Ramos (cell line): Measurements from ENCODE around the gene FAM124A.
"Not testable (repeated sequence)": the region's sequence is repeated elsewhere in the genome, so short reads cannot be mapped to it uniquely, and the experiment has no call there.

Experiments used
- in situ Hi-C: fragments of 300-500 bp; cut with MboI; formaldehyde crosslinking; loops from one replicate; pipeline ENCODE4 v1.14.3; 2022; ENCODE audit warnings: low sequenced_read_pairs; ENCODE audit not compliant: unreplicated experiment

Gene FAM124A

GRCh38 chr13:51261610-51262249 lies 39.5 kb downstream of the FAM124A start:
- in situ Hi-C loops: no loop called here

DNA sequence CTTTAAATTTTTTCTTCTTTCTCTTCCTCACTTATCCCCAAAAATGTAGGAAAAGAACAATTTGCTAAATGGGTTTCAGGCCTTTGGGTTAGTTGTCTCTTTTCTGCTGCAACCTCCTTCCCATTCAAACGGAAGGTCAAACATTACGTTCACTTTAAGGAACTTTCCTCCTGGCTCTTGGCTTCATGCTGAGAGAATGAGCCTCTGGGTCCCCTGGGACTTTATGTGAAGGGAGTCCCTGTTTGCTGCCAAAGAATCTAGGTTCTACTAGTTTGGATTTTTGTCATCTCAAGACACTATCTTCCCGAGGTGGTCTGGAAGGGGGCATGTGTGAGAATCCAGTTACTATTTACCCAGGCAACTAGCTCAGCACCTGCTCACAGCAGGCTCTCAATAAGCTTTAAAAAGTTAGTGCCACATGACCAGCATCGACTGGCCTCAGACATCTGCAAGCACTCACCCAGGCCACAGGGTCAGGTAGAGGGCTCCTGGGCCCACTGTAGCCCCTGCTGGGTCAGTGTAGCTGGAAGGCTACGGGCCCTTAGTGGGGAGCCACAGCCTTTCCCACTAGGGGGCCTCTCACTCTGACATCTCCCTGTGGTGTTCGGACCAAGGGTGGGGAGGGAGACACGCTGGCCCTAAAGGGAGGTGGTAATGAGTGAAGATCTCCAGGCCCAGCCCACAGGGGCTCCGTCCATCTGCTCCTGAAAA lies 40.5 kb downstream of the FAM124A start:
- in situ Hi-C loops: no loop called here

DNA sequence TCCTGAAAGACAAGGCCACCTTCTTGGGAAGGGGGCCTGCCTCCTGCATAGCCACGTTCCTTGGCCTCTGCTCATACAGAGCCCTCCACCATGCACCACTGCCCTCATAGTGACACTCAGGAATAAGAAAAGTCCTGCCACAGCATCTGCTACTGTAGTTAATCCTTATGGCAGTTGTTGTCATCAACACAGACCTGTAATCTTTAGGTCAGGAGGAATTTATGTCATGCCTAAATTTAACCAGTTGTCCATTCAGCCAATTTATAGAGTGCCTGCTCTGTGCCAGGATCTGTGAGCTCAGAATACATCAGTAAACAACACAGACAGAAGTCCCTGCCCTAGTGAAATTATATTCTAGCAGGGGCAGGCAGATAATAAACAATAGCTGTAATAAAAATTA lies 44.4 kb downstream of the FAM124A start:
- in situ Hi-C loops: no loop called here

GRCh38 chr13:51267622-51268021 lies 45.4 kb downstream of the FAM124A start:
- in situ Hi-C loops: no loop called here

- in situ Hi-C loops: no loop called here
These were observed 46.8 kb downstream of the FAM124A start for GRCh38 chr13:51269039-51269438.

- in situ Hi-C loops: no loop called here
These were observed 48.6 kb downstream of the FAM124A start for GRCh38 chr13:51270623-51271415.

DNA sequence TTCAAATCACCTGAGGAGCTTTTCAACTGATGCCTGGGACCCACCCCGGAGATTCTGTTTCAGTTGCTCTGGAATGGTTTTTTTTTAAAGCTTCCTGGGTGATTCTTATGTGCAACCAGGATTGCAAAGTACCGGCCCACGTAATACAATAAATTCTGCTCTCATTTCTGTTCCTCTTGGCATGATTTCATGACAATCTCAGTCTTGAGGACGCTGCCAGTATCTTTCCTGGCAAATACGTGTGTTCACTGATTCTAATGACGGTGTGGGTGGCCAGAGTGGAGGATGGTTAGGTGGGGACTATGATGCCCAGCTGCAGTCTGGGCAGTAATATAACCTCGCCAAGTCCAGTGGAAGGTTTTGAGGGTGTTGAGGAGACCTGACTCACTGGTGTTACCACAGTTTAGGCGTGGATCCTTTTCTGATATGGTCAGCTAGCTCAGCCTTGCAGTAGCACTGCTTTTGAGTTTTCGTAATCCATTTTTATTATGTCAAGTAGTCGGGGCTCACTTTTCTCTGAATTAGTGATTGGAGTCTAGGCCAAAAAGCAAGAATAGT lies 49.4 kb downstream of the FAM124A start:
- in situ Hi-C loops: no loop called here

DNA sequence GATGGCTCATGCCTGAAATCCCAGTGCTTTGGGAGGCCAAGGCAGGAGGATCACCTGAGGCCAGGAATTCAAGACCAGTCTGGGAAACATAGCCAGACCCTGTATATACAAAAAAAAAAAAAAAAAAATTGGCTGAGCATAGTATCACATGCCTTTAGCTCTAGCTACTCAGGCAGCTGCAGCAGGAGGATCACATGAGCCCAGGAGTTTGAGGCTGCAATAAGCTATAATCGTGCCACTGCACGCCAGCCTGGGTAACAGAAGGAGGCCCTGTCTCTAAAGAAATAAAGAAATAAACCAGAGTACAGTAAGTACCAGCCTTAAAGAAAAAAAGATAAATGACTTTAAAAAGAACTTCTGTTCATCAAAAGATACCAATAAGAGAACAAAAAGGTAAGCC lies 52.9 kb downstream of the FAM124A start:
- in situ Hi-C loops: no loop called here

GRCh38 chr13:51276636-51277035 lies 54.4 kb downstream of the FAM124A start:
- in situ Hi-C loops: no loop called here

DNA sequence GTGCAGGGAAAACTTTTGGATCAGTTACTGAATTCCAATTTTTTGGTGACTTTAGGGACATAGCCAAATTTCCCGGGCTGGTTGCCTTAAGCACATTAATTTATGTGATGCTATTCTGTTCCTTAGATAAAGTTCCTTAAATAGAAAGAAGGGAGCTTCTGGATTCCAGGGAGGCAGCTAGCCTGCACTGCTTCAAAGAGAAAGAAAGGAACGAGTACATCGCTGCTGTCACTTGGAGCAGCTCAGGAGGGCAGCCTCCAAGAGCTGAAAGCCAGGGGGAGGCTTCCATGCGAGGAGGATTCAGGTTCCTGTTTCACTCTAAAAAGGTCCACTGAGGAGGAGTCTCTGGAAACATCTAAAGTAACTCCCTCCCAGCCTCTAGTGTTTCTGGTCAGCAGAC lies 55.7 kb downstream of the FAM124A start:
- in situ Hi-C loops: no loop called here

DNA sequence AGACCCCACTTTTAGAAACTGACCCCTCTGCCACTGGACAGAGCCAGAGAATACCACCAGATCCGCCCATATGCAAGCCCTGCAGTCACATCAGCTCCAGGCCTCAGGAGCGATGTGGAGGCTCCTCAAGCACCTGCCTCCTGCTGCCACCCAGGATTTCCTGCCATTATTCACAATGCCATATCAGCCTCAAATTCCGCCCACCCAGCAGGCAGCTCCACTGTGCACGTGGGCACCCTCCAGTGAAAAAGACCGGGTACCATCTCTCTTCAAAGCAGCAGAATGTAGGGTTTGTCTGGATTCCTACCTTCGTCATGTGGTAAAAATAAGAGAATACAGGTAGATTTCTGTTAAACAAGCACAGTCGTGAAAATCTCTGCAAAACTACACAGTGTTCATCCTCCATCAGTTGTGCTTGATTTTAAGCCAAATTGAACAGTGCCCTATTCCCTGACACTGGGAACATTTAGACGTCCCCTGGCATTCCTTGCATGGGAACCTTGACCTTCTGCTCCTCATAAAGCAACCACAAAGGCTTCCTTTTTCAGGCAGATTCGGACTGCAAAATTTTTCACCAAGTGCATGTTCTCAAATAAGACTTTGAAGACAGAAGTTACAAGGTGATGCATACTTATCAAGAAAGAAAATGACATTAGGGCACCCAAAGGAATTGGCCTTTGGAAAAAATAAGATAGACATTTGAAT lies 56.4 kb downstream of the FAM124A start:
- in situ Hi-C loops: no loop called here

DNA sequence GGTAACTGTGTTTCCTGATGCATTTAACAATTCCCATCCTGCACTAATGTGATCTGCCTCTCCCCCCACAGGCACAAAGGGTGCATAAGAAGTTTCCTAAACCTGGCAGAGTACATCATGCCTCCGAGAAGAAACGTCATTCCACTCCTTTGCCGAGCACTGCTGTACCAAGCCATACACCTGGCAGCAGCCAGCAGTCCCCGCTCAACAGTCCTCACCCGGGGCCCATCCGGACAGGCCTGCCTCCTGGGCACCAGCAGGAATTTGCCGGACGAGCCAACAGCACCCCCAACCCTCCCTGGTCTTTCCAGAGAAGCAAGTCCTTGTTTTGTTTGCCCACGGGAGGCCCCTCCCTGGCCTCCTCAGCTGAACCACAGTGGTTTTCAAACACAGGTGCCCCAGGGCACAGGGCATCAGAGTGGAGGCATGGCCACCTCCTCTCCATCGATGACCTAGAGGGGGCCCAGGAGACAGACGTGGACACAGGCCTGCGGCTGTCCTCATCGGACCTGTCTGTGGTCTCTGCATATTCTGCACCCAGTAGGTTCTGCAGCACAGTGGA lies 58.3 kb downstream of the FAM124A start:
- in situ Hi-C loops: no loop called here

- in situ Hi-C loops: no loop called here
These were observed 60.1 kb downstream of the FAM124A start for GRCh38 chr13:51282322-51282721.

GRCh38 chr13:51282923-51283322 lies 60.7 kb downstream of the FAM124A start:
- in situ Hi-C loops: not testable (repeated sequence)

GRCh38 chr13:51283371-51283770 lies 61.2 kb downstream of the FAM124A start:
- in situ Hi-C loops: no loop called here

- in situ Hi-C loops: no loop called here
These were observed 62.1 kb downstream of the FAM124A start for GRCh38 chr13:51284339-51284738.

DNA sequence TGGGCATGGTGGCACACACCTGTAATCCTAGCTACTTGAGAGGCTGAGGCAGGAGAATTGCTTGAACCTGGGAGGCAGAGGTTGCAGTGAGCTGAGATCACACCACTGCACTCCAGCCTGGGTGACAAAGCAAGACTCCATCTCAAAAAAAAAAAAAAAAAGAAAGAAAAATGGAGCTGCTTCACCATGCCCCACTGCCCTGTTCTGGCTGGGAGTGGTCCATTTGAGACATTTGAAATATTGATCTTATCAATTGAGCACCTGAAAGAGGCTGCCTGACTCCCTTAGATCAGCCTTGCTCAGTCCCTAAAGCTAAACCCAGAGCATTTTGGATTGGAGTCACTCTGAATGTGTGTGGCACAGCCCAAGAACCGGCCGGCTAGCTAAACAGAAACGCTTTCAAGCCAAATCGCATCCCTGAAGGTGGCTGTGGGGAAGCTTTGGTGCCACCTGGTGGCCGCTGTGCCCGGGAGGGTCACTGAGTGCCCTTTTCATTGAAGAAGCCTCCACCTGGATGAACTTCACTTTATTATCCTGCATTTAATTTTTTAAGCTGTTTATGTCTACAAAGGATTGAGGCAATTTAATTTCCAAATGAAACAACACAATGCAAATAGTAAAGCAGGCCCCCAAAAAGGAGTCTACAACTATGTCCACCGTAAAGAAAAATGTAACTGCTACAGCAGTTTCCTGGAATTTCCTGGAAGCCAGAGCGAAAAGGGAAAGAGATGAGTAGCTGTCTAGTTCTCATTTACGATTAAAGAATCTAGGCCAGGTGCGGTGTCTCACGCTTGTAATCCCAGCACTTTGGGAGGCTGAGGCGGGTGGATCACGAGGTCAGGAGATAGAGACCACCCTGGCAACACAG lies 64.2 kb downstream of the FAM124A start:
- in situ Hi-C loops: loop anchor here (5.0 kb wide), 1 partner anchor 164 kb away; no protein-coding TSS in a partner anchor

DNA sequence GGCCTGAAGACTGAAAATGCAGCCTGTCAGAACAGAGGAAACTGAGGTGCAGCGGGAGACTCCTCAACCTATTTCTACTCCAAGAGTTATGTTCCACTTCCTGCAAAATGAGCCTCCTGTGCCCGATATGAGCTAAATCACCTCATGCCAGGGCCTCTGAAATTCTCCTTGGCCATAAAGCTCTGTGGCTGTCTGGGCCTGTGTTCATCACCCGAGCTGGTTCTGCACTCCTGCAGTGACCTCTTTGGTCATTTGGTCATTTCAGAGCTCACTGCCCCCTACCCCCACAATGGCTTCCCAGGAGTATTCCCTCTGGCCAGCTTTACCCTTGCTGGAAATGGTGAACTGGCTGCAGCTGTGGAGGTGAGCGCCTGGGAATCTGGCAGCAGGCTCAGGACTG lies 65.6 kb downstream of the FAM124A start:
- in situ Hi-C loops: loop anchor here (5.0 kb wide), 1 partner anchor 165 kb away; no protein-coding TSS in a partner anchor

- in situ Hi-C loops: loop anchor here (5.0 kb wide), 1 partner anchor 166 kb away; no protein-coding TSS in a partner anchor
These were observed 66.1 kb downstream of the FAM124A start for GRCh38 chr13:51288254-51288653.
